Heart left ventricle (tissue), 16 donors: ENCODE measurements around the gene TMEM163. TPM values are rescaled to one million over a fixed set of nuclear protein-coding genes. Genes with fewer than 3 reads are reported as not detected.

Experiments used
- ATAC-seq, 4 donors: fragments of 200-7000 bp; cut with Tn5 transposase; one replicate each; pipeline ENCODE4 v1.9.1; 2020 to 2022; ENCODE audit warnings: moderate library complexity in 4 of 4, mild to moderate bottlenecking in 3 of 4, moderate number of reproducible peaks in 1 of 4
- DNase-seq, 5 donors: peaks; one replicate each; pipeline ENCODE4 v3.0.0-alpha.2; 2020
- H3K27ac ChIP-seq, 12 donors: fragments of 200-600 bp; sonication (generic) in 4 of 12; one replicate each; pipeline versions ENCODE4 v1.5.0 to v1.8.0; 2016 to 2022; ENCODE audit warnings: mild to moderate bottlenecking in 2 of 12
- H3K27me3 ChIP-seq, 9 donors: fragments of 200-600 bp; sonication (generic) in 2 of 9; one replicate each; pipeline versions ENCODE4 v1.5.1 to v1.8.0; 2016 to 2022; ENCODE audit warnings: mild to moderate bottlenecking in 3 of 9
- H3K36me3 ChIP-seq, 9 donors: fragments of 200-600 bp; sonication (generic) in 2 of 9; one replicate each; pipeline versions ENCODE4 v1.5.0 to v1.8.0; 2018 to 2022; ENCODE audit warnings: mild to moderate bottlenecking in 2 of 9
- H3K4me1 ChIP-seq, 12 donors: fragments of 200-600 bp; sonication (generic) in 4 of 12; one replicate each; pipeline versions ENCODE4 v1.5.0 to v1.8.0; 2016 to 2022; ENCODE audit warnings: mild to moderate bottlenecking in 3 of 12
- H3K4me3 ChIP-seq, 12 donors: fragments of 200-600 bp; sonication (generic) in 4 of 12; one replicate each; pipeline versions ENCODE4 v1.5.0 to v1.8.0; 2017 to 2022; ENCODE audit warnings: mild to moderate bottlenecking in 9 of 12, moderate library complexity in 4 of 12
- H3K9me3 ChIP-seq, 12 donors: fragments of 200-600 bp; sonication (generic) in 4 of 12; one replicate each; pipeline versions ENCODE4 v1.5.0 to v1.8.0; 2016 to 2022; ENCODE audit warnings: mild to moderate bottlenecking in 1 of 12
- CTCF ChIP-seq, 12 donors: fragments of 200-600 bp; sonication (generic) in 4 of 12; IDR thresholded peaks; one replicate each; pipeline versions ENCODE4 v1.5.0 to v1.8.0; 2018 to 2022; ENCODE audit warnings: antibody characterized with exemption in 12 of 12, mild to moderate bottlenecking in 5 of 12
- POLR2A ChIP-seq, 2 donors: fragments of 450-650 bp; IDR thresholded peaks; one replicate each; pipeline ENCODE4 v1.6.1; 2017; ENCODE audit warnings: antibody characterized with exemption in 2 of 2, mild to moderate bottlenecking in 2 of 2, moderate library complexity in 2 of 2
- WGBS, 4 donors: extraction: QIAGEN DNeasy Blood & Tissue Kit in 2 of 4; methylation state at CpG; one replicate each; pipeline versions ENCODE4 v1.1.5 to v1.1.7; 2013 to 2018; 5-methylcytosine and 5-hydroxymethylcytosine counted together
- intact Hi-C, 10 donors: fragments of 100-400 bp; cut with DNase I; formaldehyde crosslinking; loops; one replicate each; pipeline versions ENCODE4 v1.11.1 to v1.14.2; 2022
- polyA plus RNA-seq, 2 donors: library from polyadenylated mRNA; stranded (reverse); fragments of 200-250 nt; gene quantifications; one replicate each; pipeline ENCODE4 v1.2.3, GENCODE V29; 2013
- total RNA-seq, 9 donors: library from RNA; depleted of rRNA in 2 of 9; stranded (reverse); fragments of >200 nt in 2 of 9; fragmentation: NEBNext Ultra II Directional in 3 of 9; extraction: Animal tissue kit (Norgen Biotek cat#: 25700) in 3 of 9; gene quantifications; one replicate each; pipeline versions ENCODE4 v1.1.0 to v1.2.4, GENCODE V29; 2016 to 2023
- donor health status: ischemic (EF 13 %, LVEDD 7.1; RV severe dilation, severe dysfunction).
- donor health status: healthy with polysubstance abuse.
- donor health status: DM: no; HTN: yes; CAD: no.
- donor health status: DM: no; HTN: no; CAD: no.
- donor health status: ischemic (EF 25% LVEDD 6.9; RV normal size, moderate dysfunction).
- donor health status: ischemic (EF 25% LVEDD 5.7; RV mildly dilated, moderate dysfunction).
- donor health status: healthy.
- donor health status: DM: yes; HTN: yes; CAD: no.
- donor health status: ischemic (EF 35%, LVEDD 5.7; RV mildly dilated, moderate dysfunction).
- donor health status: nonischemic (EF 11% LVEDD 7.7; RV severe dilation, severe dysfunction).
- donor health status: DM: yes; HTN: yes; CAD: no.
- donor health status: PGD.
- donor health status: ischemic (EF 29% LVEDD 5.4; RV normal size, mild dysfunction).
- donor health status: nonischemic (EF 23%, LVEDD 6.1; RV moderate dilation, normal function).

The TMEM163 gene
- total and polyA plus RNA-seq, 11 donors, result 0.14 to 1.4 (median 0.47) TPM

- Histone ChIP-seq H3K4me3 (no peak overlapping the region), H3K27ac (no peak overlapping the region), H3K27me3 (no peaks in the 10 kb centered on the region), H3K36me3 (peaks cover 0 to 75% (median 52%) of the 10 kb centered on the region in 9 donors), H3K4me1 (peaks cover 0 to 13% (median 0%) of the 10 kb centered on the region in 12 donors), H3K9me3 (no peaks in the 10 kb centered on the region)
- ATAC-seq (no peak), DNase-seq (no peak)
- intact Hi-C loops, result no loop called here
- 88 to 89% (median 89%) methylated on average over 3 of the region's 3 CpGs for WGBS, 4 donors
- no peak for TF ChIP-seq CTCF (IDR thresholded peaks at IDR 0.05)
These were observed 292.1 kb downstream of the TMEM163 start for GRCh38 chr2:134426721-134427120.

- Histone ChIP-seq H3K27ac (no peak overlapping the region), H3K27me3 (no peaks in the 10 kb centered on the region), H3K4me3 (no peak overlapping the region), H3K9me3 (no peaks in the 10 kb centered on the region), H3K4me1 (peaks cover 0 to 14% (median 1%) of the 10 kb centered on the region in 12 donors), H3K36me3 (peaks cover 0 to 68% (median 47%) of the 10 kb centered on the region in 9 donors)
- DNase-seq (no peak), ATAC-seq (no peak)
- intact Hi-C loops, result no loop called here
- 85 to 87% (median 85%) methylated on average over 6 of the region's 6 CpGs for WGBS, 4 donors
- TF ChIP-seq POLR2A (IDR thresholded peaks at IDR 0.05) (no peak), CTCF (IDR thresholded peaks at IDR 0.05) (no peak)
These were observed 292.9 kb downstream of the TMEM163 start for GRCh38 chr2:134425724-134426496.

- Histone ChIP-seq H3K4me3 (no peak overlapping the region), H3K9me3 (no peaks in the 10 kb centered on the region), H3K36me3 (peaks cover 0 to 30% (median 23%) of the 10 kb centered on the region in 9 donors), H3K4me1 (peaks cover 0 to 27% (median 5%) of the 10 kb centered on the region in 12 donors), H3K27me3 (no peaks in the 10 kb centered on the region), H3K27ac (peak overlapping the region in 10 of 12 donors; percentile 22 to 76 (median 56))
- intact Hi-C loops, result no loop called here
- 63 to 72% (median 69%) methylated on average over 7 of the region's 7 CpGs for WGBS, 4 donors
- no peak for TF ChIP-seq POLR2A (IDR thresholded peaks at IDR 0.05)
- no peak for TF ChIP-seq CTCF (IDR thresholded peaks at IDR 0.05)
- peak; percentile 71 to 82 (median 72) for ATAC-seq
- no peak for DNase-seq
These were observed 297.1 kb downstream of the TMEM163 start for GRCh38 chr2:134421556-134422328.

- H3K9me3 ChIP-seq, result no peaks in the 10 kb centered on the region
- DNase-seq (no peak), ATAC-seq (peak; percentile 10 to 73 (median 66))
- peak overlapping the region; percentile 9 to 76 (median 54) for H3K27ac ChIP-seq
- TF ChIP-seq POLR2A (IDR thresholded peaks at IDR 0.05) (no peak), CTCF (IDR thresholded peaks at IDR 0.05) (no peak)
- 50 to 60% (median 54%) methylated on average over 3 of the region's 3 CpGs for WGBS, 4 donors
- no peak overlapping the region for H3K4me3 ChIP-seq
- intact Hi-C loops, result no loop called here
- H3K4me1 ChIP-seq, result peaks cover 0 to 25% (median 4%) of the 10 kb centered on the region in 12 donors
- peaks cover 0 to 29% (median 18%) of the 10 kb centered on the region in 9 donors for H3K36me3 ChIP-seq
- no peaks in the 10 kb centered on the region for H3K27me3 ChIP-seq
These were observed 297.9 kb downstream of the TMEM163 start for GRCh38 chr2:134420920-134421319.
